ENCODE data around the gene MEPCE. TPM values are rescaled to one million over a fixed set of nuclear protein-coding genes. Genes with fewer than 3 reads are reported as not detected.

MEPCE gene
- polyA plus RNA-seq, 1 experiment: 19.1 TPM

- ChIA-PET POLR2A (no interaction called here), CTCF (interaction anchor here (3.3 kb wide), 1 partner anchor 12 kb away, joined by 21 read pairs; no protein-coding TSS in a partner anchor)
- no peak overlapping the region for H3K4me3 ChIP-seq (ENCODE audit: low read depth, low read length)
- no peaks in the 10 kb centered on the region for H3K27me3 ChIP-seq (ENCODE audit: control insufficient read depth, insufficient read depth, low read length)
- DNase-seq (ENCODE audit: low read depth): no peak
- TF ChIP-seq, protein P1, sequence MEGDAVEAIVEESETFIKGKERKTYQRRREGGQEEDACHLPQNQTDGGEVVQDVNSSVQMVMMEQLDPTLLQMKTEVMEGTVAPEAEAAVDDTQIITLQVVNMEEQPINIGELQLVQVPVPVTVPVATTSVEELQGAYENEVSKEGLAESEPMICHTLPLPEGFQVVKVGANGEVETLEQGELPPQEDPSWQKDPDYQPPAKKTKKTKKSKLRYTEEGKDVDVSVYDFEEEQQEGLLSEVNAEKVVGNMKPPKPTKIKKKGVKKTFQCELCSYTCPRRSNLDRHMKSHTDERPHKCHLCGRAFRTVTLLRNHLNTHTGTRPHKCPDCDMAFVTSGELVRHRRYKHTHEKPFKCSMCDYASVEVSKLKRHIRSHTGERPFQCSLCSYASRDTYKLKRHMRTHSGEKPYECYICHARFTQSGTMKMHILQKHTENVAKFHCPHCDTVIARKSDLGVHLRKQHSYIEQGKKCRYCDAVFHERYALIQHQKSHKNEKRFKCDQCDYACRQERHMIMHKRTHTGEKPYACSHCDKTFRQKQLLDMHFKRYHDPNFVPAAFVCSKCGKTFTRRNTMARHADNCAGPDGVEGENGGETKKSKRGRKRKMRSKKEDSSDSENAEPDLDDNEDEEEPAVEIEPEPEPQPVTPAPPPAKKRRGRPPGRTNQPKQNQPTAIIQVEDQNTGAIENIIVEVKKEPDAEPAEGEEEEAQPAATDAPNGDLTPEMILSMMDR (IDR thresholded peaks at IDR 0.05; ENCODE audit: insufficient read depth, low read depth, low read length): no peak
- no peaks in the 10 kb centered on the region for H3K36me3 ChIP-seq (ENCODE audit: control insufficient read depth, insufficient read depth, low read length)
Measured at GRCh38 chr7:100419660-100420226, 9.9 kb upstream of the MEPCE start.

- TF ChIP-seq, protein P1 (IDR thresholded peaks at IDR 0.05; ENCODE audit: insufficient read depth, low read depth, low read length): no peak
- no peak overlapping the region for H3K4me3 ChIP-seq (ENCODE audit: low read depth, low read length)
- H3K27me3 ChIP-seq (ENCODE audit: control insufficient read depth, insufficient read depth, low read length): no peaks in the 10 kb centered on the region
- POLR2A ChIA-PET: no interaction called here
- no peaks in the 10 kb centered on the region for H3K36me3 ChIP-seq (ENCODE audit: control insufficient read depth, insufficient read depth, low read length)
- DNase-seq (ENCODE audit: low read depth): no peak
- CTCF ChIA-PET: interaction anchor here (1.9 kb wide), 1 partner anchor 15 kb away, joined by 5 read pairs; no protein-coding TSS in a partner anchor
Measured at GRCh38 chr7:100423315-100423714, 6.3 kb upstream of the MEPCE start.

GRCh38 chr7:100425347-100425746 is 4.3 kb upstream of the MEPCE start:
- H3K27me3 ChIP-seq (ENCODE audit: control insufficient read depth, insufficient read depth, low read length): no peaks in the 10 kb centered on the region

GRCh38 chr7:100426516-100426915 is 3.1 kb upstream of the MEPCE start:
- Histone ChIP-seq H3K27me3 (ENCODE audit: control insufficient read depth, insufficient read depth, low read length) (no peaks in the 10 kb centered on the region), H3K4me3 (ENCODE audit: low read depth, low read length) (no peak overlapping the region), H3K36me3 (ENCODE audit: control insufficient read depth, insufficient read depth, low read length) (no peaks in the 10 kb centered on the region; the same call in 1 of the 2 replicates)
- TF ChIP-seq, protein P1 (IDR thresholded peaks at IDR 0.05; ENCODE audit: insufficient read depth, low read depth, low read length): no peak
- DNase-seq (ENCODE audit: low read depth): no peak
- POLR2A ChIA-PET: no interaction called here
- CTCF ChIA-PET: no interaction called here

More at GRCh38 chr7:100425347-100425746, 4.3 kb upstream of the MEPCE start:
- POLR2A ChIA-PET: no interaction called here
- CTCF ChIA-PET: interaction anchor here (1.8 to 2.6 kb wide), 2 partner anchors 10 to 17 kb away, joined by 4 to 8 read pairs; no protein-coding TSS in a partner anchor
- no peak for DNase-seq (ENCODE audit: low read depth)
- Histone ChIP-seq H3K4me3 (ENCODE audit: low read depth, low read length) (no peak overlapping the region), H3K36me3 (ENCODE audit: control insufficient read depth, insufficient read depth, low read length) (no peaks in the 10 kb centered on the region; the same call in 1 of the 2 replicates)
- TF ChIP-seq, protein P1 (IDR thresholded peaks at IDR 0.05; ENCODE audit: insufficient read depth, low read depth, low read length): no peak

- H3K4me3 ChIP-seq (ENCODE audit: low read depth, low read length): peak overlapping the region; percentile 40
- ChIA-PET CTCF (interaction anchor here (0.7 to 2.2 kb wide), 4 partner anchors 16 to 137 kb away, joined by 3 to 9 read pairs (median 4); no protein-coding TSS in a partner anchor), POLR2A (interaction anchor here (0.6 to 1.3 kb wide), 2 partner anchors 38 to 159 kb away, joined by 3 to 9 read pairs; partner anchors contain the start of gene FBXO24)
- H3K27me3 ChIP-seq (ENCODE audit: control insufficient read depth, insufficient read depth, low read length): no peaks in the 10 kb centered on the region
- TF ChIP-seq, protein P1 (IDR thresholded peaks at IDR 0.05; ENCODE audit: insufficient read depth, low read depth, low read length): no peak
- peaks cover 2% of the 10 kb centered on the region for H3K36me3 ChIP-seq (ENCODE audit: control insufficient read depth, insufficient read depth, low read length)
- no peak for DNase-seq (ENCODE audit: low read depth)
Measured at GRCh38 chr7:100427762-100428198, 1.9 kb upstream of the MEPCE start.

Measured in BJ (cell line).